ENCODE measurements around the gene C5orf58. TPM values are rescaled to one million over a fixed set of nuclear protein-coding genes. Genes with fewer than 3 reads are reported as not detected.

Gene C5orf58
- total and polyA plus RNA-seq, 9 of the 15 experiments (the other 6 are each of a cell fraction or from before 2014, with no cell fraction given): 1.5 to 7.6 (median 5.3) TPM

GRCh38 chr5:170216257-170216864 lies 16.4 kb upstream of the C5orf58 start:
- ChIA-PET POLR2A (interaction anchor here (0.5 to 0.6 kb wide), 2 partner anchors 13 to 115 kb away, joined by 3 read pairs; no protein-coding TSS in a partner anchor), CTCF (ENCODE audit: low intra/inter-chr PET ratio) (interaction anchor here (2.8 kb wide), 1 partner anchor 116 kb away, joined by 48 read pairs; no protein-coding TSS in a partner anchor)
- peak; percentile 78 for ATAC-seq
- no peaks in the 10 kb centered on the region; the same call in 1 of the 2 replicates for H4K20me1 ChIP-seq (replicated peaks; ENCODE audit: control insufficient read depth, insufficient read depth, low read length)
- H3K4me1 ChIP-seq (replicated peaks in 1 of 2; ENCODE audit: control insufficient read depth in 2 of 2, insufficient read depth in 2 of 2, low read length in 2 of 2): no peaks in the 10 kb centered on the region
- H3K9me1 ChIP-seq (ENCODE audit: control insufficient read depth, insufficient read depth, low read length): no peaks in the 10 kb centered on the region
- no peaks in the 10 kb centered on the region for H3K79me2 ChIP-seq (ENCODE audit: control insufficient read depth, insufficient read depth, low read length)
- no peak overlapping the region for H3K9ac ChIP-seq (ENCODE audit: insufficient read depth in 1 of 2, low read depth in 2 of 2, low read length in 2 of 2)
- H3K9me3 ChIP-seq (replicated peaks; ENCODE audit: control insufficient read depth, insufficient read depth, low read depth, low read length): no peaks in the 10 kb centered on the region
- no peak overlapping the region for H3K4me2 ChIP-seq (ENCODE audit: insufficient read depth, low read length)
- H3K4me3 ChIP-seq: no peak overlapping the region
- H3K27me3 ChIP-seq (ENCODE audit: control insufficient read depth in 2 of 2, insufficient read depth in 2 of 2, low read length in 2 of 2): peaks cover 0 to 5% of the 10 kb centered on the region in 2 experiments; a peak in 2 of 5 replicates
- intact Hi-C loops (cut with micrococcal nuclease): loop anchor here (1.0 to 2.0 kb wide), 2 partner anchors 32 to 116 kb away; no protein-coding TSS in a partner anchor
- DNase-seq (ENCODE audit: extremely low read depth in 1 of 4, low spot score in 3 of 4): peak; percentile 17 to 53 (median 38)
- in situ Hi-C loops (cut with MboI): loop anchor here (25.0 kb wide), 1 partner anchor 1229 kb away; no protein-coding TSS in a partner anchor
- no TSS peak for BruUV-seq (replicated peaks)
- no peak overlapping the region for H2AFZ ChIP-seq (ENCODE audit: low read depth, low read length)
- H3K36me3 ChIP-seq (ENCODE audit: control insufficient read depth, insufficient read depth, low read length): no peaks in the 10 kb centered on the region
- peak; percentile 55 for FAIRE-seq
- no peak overlapping the region for H3K27ac ChIP-seq (ENCODE audit: extremely low read depth, low read depth, low read length)
- TF ChIP-seq ZNF780A (CRISPR knock-in tag; IDR thresholded peaks at IDR 0.05): no peak
- no peak for TF ChIP-seq CXXC5 (CRISPR knock-in tag; IDR thresholded peaks at IDR 0.05)
- no peak for TF ChIP-seq E2F8 (IDR thresholded peaks at IDR 0.05; ENCODE audit: low read depth, partially characterized antibody)
- no peak for TF ChIP-seq KDM5B (IDR thresholded peaks at IDR 0.05; ENCODE audit: insufficient replicate concordance, low read depth, low read length)
- TF ChIP-seq DEAF1 (CRISPR knock-in tag; IDR thresholded peaks at IDR 0.05): peak; percentile 93
- peak; percentile 68 to 91 (median 69) for TF ChIP-seq CTCF (IDR thresholded peaks at IDR 0.05 in 2 of 3, conservative IDR thresholded peaks at IDR 0.05 in 1 of 3; ENCODE audit: insufficient read depth in 2 of 3, low read depth in 1 of 3, low read length in 3 of 3)
- TF ChIP-seq ZBTB8A (IDR thresholded peaks at IDR 0.05; ENCODE audit: partially characterized antibody): no peak
- TF ChIP-seq SMC3 (conservative IDR thresholded peaks at IDR 0.05; ENCODE audit: insufficient read depth, low read depth, low read length): peak; percentile 78
- no peak for TF ChIP-seq MYNN (IDR thresholded peaks at IDR 0.05)
- TF ChIP-seq MYNN (CRISPR knock-in tag; IDR thresholded peaks at IDR 0.05): no peak
- 0 out of 2 replicates have a peak, but pooled peaks have one; percentile 25 for TF ChIP-seq KLF16 (IDR thresholded peaks at IDR 0.05)
- no peak for TF ChIP-seq ZFX (CRISPR knock-in tag; IDR thresholded peaks at IDR 0.05)
- no peak for TF ChIP-seq ZFP1 (CRISPR knock-in tag; IDR thresholded peaks at IDR 0.05)
- no peak for TF ChIP-seq NFRKB (IDR thresholded peaks at IDR 0.05; ENCODE audit: low read depth)
- no peak for TF ChIP-seq CTBP1 (IDR thresholded peaks at IDR 0.05; ENCODE audit: borderline replicate concordance)
- TF ChIP-seq FOXK1 (CRISPR knock-in tag; IDR thresholded peaks at IDR 0.05; ENCODE audit: borderline replicate concordance): no peak
